ENCODE measurements around the gene FAM171A1. TPM values are rescaled to one million over a fixed set of nuclear protein-coding genes. Genes with fewer than 3 reads are reported as not detected.

Gene FAM171A1
- total RNA-seq, 1 donor from 2014 or later = 51.9 TPM

- Mint-ChIP-seq H3K9me3 (ENCODE audit: unreplicated experiment) (no peaks in the 10 kb centered on the region), H3K36me3 (ENCODE audit: low read depth, unreplicated experiment) (peaks cover 34% of the 10 kb centered on the region), H3K27ac (ENCODE audit: unreplicated experiment) (no peak overlapping the region), H3K4me1 (ENCODE audit: low read depth, unreplicated experiment) (peaks cover 15% of the 10 kb centered on the region), H3K27me3 (ENCODE audit: low read depth, unreplicated experiment) (no peaks in the 10 kb centered on the region), H3K4me3 (ENCODE audit: unreplicated experiment) (no peak overlapping the region)
- Histone ChIP-seq H3K27ac (ENCODE audit: low read depth, low read length) (no peak overlapping the region), H4K20me1 (ENCODE audit: insufficient read depth, low read length) (no peaks in the 10 kb centered on the region), H3K9ac (ENCODE audit: low read length) (no peak overlapping the region), H3K79me2 (ENCODE audit: insufficient read depth, low read length) (peaks cover 10% of the 10 kb centered on the region), H3K36me3 (ENCODE audit: insufficient read depth, low read length) (no peaks in the 10 kb centered on the region), H3K4me1 (ENCODE audit: insufficient read depth, low read length) (peaks cover 15% of the 10 kb centered on the region), H2AFZ (ENCODE audit: low read depth, low read length) (no peak overlapping the region), H3K27me3 (ENCODE audit: insufficient read depth, low read length) (no peaks in the 10 kb centered on the region), H3K9me3 (ENCODE audit: insufficient read depth, low read depth, low read length) (no peaks in the 10 kb centered on the region), H3K4me3 (ENCODE audit: insufficient read depth, low read depth, low read length) (no peak overlapping the region), H3K4me2 (ENCODE audit: low read length) (no peak overlapping the region)
- FAIRE-seq (no peak), DNase-seq (ENCODE audit: low read depth) (no peak)
- TF ChIP-seq EZH2 (IDR thresholded peaks at IDR 0.05; ENCODE audit: insufficient read depth, low read length) = no peak
- TF ChIP-seq, protein P1, sequence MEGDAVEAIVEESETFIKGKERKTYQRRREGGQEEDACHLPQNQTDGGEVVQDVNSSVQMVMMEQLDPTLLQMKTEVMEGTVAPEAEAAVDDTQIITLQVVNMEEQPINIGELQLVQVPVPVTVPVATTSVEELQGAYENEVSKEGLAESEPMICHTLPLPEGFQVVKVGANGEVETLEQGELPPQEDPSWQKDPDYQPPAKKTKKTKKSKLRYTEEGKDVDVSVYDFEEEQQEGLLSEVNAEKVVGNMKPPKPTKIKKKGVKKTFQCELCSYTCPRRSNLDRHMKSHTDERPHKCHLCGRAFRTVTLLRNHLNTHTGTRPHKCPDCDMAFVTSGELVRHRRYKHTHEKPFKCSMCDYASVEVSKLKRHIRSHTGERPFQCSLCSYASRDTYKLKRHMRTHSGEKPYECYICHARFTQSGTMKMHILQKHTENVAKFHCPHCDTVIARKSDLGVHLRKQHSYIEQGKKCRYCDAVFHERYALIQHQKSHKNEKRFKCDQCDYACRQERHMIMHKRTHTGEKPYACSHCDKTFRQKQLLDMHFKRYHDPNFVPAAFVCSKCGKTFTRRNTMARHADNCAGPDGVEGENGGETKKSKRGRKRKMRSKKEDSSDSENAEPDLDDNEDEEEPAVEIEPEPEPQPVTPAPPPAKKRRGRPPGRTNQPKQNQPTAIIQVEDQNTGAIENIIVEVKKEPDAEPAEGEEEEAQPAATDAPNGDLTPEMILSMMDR (IDR thresholded peaks at IDR 0.05; ENCODE audit: insufficient read depth, low read depth, low read length) = no peak
Measured at GRCh38 chr10:15213461-15213861, 157.6 kb downstream of the FAM171A1 start.

DNA sequence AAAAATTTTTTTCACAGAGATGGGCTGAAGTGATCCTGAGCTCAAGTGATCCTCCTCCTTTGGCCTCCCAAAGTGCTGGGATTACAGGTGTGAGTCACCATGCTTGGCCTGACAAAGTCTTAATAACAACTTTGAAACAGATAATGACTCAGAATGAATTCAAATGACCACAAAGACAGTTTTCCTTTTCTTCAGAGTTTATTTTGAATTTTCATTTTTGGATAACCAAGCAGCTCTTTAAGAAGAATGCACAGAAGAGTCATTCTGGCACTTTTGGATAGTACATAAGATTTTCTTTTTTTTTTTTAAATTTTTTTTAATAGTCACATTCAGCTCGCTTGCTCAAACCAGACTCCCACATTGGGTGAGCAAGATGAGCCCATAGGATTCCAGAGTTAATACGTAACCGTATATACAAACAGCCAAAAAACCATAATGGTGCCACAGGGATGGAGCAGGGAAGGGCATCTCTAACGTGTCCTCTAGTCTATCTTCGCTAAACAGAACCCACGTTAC is 159.6 kb downstream of the FAM171A1 start:
- H3K9me3 Mint-ChIP-seq (ENCODE audit: unreplicated experiment) = no peaks in the 10 kb centered on the region
- peak overlapping the region; percentile 50 for H3K9ac ChIP-seq (ENCODE audit: low read length)
- peak overlapping the region; percentile 42 for H3K4me3 ChIP-seq (ENCODE audit: insufficient read depth, low read depth, low read length)
- H3K27me3 ChIP-seq (ENCODE audit: insufficient read depth, low read length) = no peaks in the 10 kb centered on the region
- H3K27me3 Mint-ChIP-seq (ENCODE audit: low read depth, unreplicated experiment) = no peaks in the 10 kb centered on the region
- H3K36me3 Mint-ChIP-seq (ENCODE audit: low read depth, unreplicated experiment) = peaks cover 32% of the 10 kb centered on the region
- DNase-seq (ENCODE audit: low read depth) = peak; percentile 87
- H3K4me1 Mint-ChIP-seq (ENCODE audit: low read depth, unreplicated experiment) = peaks cover 12% of the 10 kb centered on the region
- peak; percentile 89 for FAIRE-seq
- no peaks in the 10 kb centered on the region for H4K20me1 ChIP-seq (ENCODE audit: insufficient read depth, low read length)
- H3K27ac Mint-ChIP-seq (ENCODE audit: unreplicated experiment) = no peak overlapping the region
- H3K36me3 ChIP-seq (ENCODE audit: insufficient read depth, low read length) = no peaks in the 10 kb centered on the region
- no peak overlapping the region for H2AFZ ChIP-seq (ENCODE audit: low read depth, low read length)
- H3K79me2 ChIP-seq (ENCODE audit: insufficient read depth, low read length) = peaks cover 10% of the 10 kb centered on the region
- peaks cover 15% of the 10 kb centered on the region for H3K4me1 ChIP-seq (ENCODE audit: insufficient read depth, low read length)
- H3K27ac ChIP-seq (ENCODE audit: low read depth, low read length) = peak overlapping the region; percentile 86
- TF ChIP-seq EZH2 (IDR thresholded peaks at IDR 0.05; ENCODE audit: insufficient read depth, low read length) = no peak
- TF ChIP-seq, protein P1 (IDR thresholded peaks at IDR 0.05; ENCODE audit: insufficient read depth, low read depth, low read length) = no peak
- no peaks in the 10 kb centered on the region for H3K9me3 ChIP-seq (ENCODE audit: insufficient read depth, low read depth, low read length)
- peak overlapping the region; percentile 68 for H3K4me2 ChIP-seq (ENCODE audit: low read length)
- no peak overlapping the region for H3K4me3 Mint-ChIP-seq (ENCODE audit: unreplicated experiment)

DNA sequence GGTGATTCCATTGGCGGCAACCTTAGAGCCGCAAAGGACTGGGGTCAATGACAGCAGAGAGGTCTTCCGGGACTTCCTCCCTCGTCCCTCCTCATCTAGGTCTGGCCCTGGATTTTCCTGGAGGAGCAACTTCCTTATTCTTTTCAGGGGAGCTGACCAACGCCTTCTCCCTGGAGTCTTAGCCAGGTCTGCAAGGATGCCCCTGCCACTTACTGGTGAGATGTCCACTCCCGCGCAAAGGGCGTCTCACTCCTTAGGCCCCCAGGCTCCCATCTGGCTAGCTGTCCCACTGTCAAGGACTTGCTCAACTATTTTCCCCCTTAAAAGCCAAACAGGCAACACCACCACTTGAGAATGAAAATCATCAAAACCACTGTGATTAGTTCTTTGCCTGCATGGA is 160.6 kb downstream of the FAM171A1 start:
- peaks cover 12% of the 10 kb centered on the region for H3K4me1 Mint-ChIP-seq (ENCODE audit: low read depth, unreplicated experiment)
- Histone ChIP-seq H3K4me3 (ENCODE audit: insufficient read depth, low read depth, low read length) (no peak overlapping the region), H3K9me3 (ENCODE audit: insufficient read depth, low read depth, low read length) (no peaks in the 10 kb centered on the region), H4K20me1 (ENCODE audit: insufficient read depth, low read length) (no peaks in the 10 kb centered on the region), H3K79me2 (ENCODE audit: insufficient read depth, low read length) (peaks cover 10% of the 10 kb centered on the region), H3K36me3 (ENCODE audit: insufficient read depth, low read length) (no peaks in the 10 kb centered on the region), H3K27ac (ENCODE audit: low read depth, low read length) (peak overlapping the region; percentile 86), H2AFZ (ENCODE audit: low read depth, low read length) (no peak overlapping the region), H3K27me3 (ENCODE audit: insufficient read depth, low read length) (no peaks in the 10 kb centered on the region), H3K9ac (ENCODE audit: low read length) (no peak overlapping the region), H3K4me2 (ENCODE audit: low read length) (no peak overlapping the region), H3K4me1 (ENCODE audit: insufficient read depth, low read length) (peaks cover 15% of the 10 kb centered on the region)
- no peak overlapping the region for H3K4me3 Mint-ChIP-seq (ENCODE audit: unreplicated experiment)
- DNase-seq (ENCODE audit: low read depth) = no peak
- peaks cover 35% of the 10 kb centered on the region for H3K36me3 Mint-ChIP-seq (ENCODE audit: low read depth, unreplicated experiment)
- no peaks in the 10 kb centered on the region for H3K9me3 Mint-ChIP-seq (ENCODE audit: unreplicated experiment)
- no peak overlapping the region for H3K27ac Mint-ChIP-seq (ENCODE audit: unreplicated experiment)
- TF ChIP-seq, protein P1 (IDR thresholded peaks at IDR 0.05; ENCODE audit: insufficient read depth, low read depth, low read length) = no peak
- no peak for TF ChIP-seq EZH2 (IDR thresholded peaks at IDR 0.05; ENCODE audit: insufficient read depth, low read length)
- no peaks in the 10 kb centered on the region for H3K27me3 Mint-ChIP-seq (ENCODE audit: low read depth, unreplicated experiment)
- FAIRE-seq = no peak

Measured in astrocyte (in vitro differentiated cells and primary cell).